NCI-H1930 (cell line): Measurements from ENCODE around the gene MCF2L2.

Source experiments
- DNase-seq, 2 experiments: peaks; one replicate each; lab custom pipeline; 2025; lab: John Stamatoyannopoulos, UW

The MCF2L2 gene

DNA sequence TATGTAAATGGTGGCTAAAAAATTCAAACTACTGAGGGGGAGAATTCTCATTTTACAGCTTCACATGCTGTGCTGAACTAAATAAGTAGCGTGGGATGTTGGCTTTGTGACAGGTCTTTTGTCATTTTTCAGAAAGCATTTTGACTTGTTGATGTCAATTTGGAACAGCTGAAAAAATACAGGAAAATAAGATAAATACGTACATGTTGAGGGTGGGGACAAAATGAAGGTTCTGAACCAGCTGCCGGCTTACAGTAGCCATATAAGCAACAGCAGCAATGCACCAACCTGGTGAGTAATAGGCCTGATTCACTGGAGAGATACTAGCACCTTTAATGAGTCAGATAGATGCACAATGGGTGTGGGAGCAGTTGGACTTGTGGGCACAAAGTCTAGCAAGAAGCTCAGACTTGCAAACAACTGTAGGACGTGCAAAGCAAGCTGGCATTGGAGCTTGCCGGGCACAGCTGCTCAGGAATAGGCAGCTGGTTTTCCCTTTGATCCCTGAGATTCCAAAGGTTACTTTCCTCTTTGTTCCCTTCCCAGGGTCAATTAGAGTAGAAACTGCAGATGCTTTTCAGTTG lies 162.5 kb downstream of the MCF2L2 start:
- DNase-seq = no peak

DNA sequence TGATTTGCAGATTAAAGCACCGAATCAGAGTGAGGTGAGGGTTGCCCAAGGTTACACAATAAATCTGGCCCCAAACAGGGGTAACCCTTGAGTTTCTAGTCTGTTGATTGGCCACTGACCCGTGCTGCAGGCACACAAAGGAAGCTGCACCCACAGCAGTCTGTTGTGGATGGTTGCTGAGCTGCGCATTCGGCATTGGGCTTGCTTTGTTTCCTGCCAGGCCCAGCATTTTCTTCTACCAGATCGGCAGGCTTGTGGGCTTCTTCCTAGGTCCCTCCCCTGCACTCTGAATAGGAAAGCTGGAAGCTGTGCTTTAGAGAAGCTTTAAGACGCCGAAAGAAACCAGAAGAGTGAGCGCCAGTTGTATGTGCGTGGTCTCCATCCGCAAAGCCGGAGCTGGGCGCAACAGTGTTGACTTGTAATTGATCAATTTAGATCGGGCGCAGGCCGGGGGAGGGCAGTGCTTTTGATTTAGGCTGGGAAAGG lies 163.2 kb downstream of the MCF2L2 start:
- DNase-seq = no peak

DNA sequence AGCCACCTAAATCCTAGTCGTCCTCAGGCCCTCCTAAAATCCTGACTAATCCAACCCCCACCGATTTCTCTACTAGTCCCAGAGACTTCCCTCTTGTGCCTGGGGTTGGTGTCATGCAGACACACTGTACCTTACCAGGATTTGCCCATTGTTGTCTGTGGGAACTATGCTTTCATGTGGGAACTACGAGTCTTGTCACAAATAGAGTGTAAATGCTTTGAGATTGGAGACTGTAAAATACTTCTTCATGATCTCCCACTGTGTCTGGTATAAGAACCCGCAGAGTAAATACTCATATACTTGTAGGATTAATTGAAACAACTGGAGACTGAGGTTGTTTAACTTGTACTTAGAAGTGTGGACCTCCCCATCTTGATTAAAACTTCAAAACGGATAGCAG lies 164.2 kb downstream of the MCF2L2 start:
- DNase-seq = no peak

DNA sequence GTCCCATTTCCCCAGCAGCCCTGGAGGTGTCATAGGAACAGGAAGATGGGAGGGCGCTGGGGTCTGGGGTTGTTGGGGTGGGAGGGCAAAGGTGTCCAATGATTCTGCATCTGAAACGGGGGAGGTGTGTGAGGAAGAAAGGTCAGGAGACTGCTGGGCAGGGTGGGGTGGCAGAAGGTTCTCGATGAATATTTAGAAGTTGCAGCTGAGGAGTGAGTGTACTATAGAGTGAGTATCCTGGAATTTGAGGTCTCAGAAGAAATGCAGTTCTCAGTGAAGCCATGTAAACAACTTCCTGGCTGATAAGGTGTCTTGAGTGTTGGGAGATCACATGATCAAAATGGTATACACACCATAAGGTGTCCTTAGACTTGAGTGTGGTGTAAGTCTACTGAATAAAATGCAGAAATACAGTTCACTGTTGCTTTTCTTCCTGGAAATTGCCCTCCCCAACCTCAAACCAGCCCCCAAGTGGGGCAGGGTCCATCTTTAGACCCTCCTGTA lies 165.5 kb downstream of the MCF2L2 start:
- no peak for DNase-seq

DNA sequence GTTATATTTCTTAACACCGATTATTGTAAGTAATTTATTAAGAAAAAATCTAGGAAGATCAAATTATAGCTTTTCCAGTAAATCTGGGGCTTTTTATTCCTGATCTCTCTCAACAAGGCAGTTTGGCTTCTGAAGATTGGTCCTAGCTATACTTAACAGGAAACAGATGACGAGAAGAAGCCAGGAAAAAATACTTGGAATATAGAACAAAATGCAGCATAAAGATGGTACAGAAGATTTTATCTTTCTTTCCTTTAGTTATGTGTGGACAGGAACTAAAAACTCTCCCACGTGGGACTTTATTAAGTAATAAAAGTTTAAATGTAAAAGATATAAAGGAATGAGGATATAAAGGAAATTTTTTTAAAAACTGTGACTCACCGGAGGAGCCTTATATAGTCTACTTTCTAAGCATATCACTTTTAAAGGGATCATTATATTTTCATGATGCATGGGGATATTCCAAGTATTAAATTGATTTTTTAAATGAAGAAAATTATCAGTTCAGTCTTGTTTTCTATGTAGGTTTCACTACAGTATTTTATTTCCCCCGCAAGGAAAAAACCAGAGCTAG lies 167.2 kb downstream of the MCF2L2 start:
- no peak for DNase-seq

DNA sequence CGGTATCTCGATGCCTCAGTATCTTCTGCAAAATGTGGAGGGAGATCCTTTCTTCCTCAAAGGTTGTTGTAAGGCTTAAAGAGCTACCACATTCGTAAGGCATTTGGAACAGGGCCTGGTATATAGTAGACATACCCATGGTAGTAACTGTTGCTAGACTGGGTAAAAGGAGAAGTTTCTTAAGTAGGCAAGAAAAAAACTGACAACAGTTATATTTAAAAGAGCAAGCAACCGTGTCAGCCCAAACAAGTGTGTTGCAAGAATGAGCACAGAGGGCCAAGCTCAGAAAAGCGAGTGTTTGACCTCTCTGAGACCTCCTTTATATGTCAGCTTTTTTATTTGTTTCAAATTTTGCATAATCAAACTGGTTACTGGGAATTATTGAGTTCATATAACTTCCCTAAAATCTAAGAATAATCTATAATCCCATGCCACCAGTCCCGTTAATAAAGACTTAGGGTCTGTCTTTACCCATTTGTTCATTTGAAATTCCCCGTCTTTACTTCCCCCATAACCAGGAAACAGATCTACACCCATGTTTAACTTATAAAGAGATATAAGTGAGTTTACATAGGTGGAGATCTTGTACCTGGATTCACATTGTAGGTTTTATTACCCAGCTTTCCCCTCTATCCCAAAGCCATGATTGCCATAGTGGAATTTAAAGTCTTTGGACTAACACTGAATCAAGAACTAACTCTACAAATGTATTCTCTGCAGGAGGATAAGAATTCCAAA lies 168.1 kb downstream of the MCF2L2 start:
- DNase-seq = no peak

DNA sequence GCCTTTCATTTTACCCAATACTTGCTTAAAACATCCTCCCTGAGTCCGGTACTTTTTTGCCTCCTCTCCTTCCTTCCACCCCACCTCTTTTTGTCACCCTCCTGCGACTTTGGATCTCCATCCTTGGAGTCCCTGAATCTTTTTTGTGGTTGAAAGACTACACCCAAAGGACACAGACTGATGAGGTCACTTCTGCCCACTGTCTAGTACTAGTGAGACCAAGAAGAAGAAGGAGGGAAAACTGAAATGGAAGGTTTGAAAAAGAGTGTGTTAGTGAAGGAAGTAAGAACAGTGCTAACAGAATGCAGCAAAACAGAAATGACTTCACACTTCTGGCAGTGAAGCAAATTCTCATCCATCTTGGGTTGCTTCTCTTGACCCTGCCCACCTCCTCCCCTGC lies 168.8 kb downstream of the MCF2L2 start:
- DNase-seq = no peak

DNA sequence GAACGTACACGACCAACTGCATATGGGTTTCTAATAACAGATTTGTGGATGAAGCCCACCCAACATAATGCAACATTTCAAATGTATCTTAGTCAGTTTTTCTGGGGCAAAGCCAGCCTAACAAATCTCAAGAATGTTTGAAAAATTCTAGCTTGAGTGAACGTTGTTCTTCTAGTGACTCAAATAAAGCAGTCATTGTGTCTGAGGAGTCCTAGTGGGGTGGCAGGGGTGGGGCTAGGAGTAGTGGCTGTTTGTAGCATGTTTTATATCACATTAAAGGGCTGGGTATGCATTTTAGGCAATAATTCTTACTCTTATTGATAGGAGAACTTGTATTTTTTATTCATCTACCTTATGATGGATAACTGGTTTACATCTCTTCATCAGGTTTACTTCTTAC lies 169.3 kb downstream of the MCF2L2 start:
- no peak for DNase-seq

DNA sequence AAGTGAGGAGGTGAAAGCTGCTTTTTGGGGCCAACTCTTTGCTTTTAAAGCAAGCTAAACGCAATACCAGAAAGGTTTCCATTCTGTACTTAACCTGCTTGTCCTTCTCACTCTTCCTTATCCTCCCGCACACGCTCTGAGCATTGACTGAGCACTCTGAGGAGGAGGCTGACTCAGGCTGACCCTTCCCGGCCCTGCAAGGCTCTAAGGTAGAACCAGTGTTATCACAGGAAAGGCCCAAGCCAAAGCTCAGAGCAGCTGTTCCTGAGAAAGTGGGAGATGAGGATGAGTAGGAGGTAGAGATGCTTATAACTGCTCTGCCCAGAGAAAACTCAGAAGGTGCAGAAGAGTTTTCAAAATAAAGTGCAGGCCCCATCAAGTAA lies 173.1 kb downstream of the MCF2L2 start:
- DNase-seq = no peak

DNA sequence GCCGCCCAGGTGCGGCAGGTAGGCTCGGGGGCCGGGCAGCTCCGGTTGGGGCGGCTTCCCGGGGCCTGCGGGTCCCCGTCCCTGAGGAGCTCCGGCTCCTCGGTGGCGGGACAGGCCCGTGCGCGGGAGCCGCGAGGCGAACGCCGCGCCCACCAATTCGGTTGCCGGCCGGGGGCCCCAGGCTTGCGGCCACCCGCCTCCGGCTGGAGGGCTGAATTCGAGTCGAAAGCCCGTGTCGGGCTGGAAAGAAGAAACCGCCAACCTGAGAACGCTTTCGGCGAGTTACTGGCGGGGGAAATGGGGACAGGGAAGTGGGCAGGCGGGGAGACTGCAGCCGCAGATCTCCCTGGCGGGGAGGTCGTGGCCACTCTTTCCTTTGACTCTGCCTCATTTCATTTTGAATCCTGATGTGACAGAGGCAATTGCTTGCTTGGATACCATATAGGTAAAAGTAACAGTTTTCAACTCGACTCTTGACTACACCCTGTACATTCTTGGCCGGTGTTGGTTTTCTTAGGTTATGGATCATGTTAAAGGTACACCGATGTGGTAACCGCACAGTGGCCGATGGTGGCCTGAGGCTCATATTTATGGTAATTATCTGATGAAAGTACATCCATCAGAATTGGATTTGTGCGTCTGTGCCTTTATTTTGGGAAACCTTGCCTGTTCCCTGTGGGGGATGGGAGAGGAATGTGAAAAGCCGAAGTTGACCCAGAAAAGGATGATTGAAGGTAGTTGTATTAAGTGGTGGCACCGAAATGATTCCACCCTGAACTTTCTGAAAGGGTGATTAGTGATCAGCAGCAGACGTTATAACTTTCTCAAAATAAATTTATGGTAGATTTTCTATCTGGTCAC lies 173.7 kb downstream of the MCF2L2 start:
- no peak for DNase-seq

DNA sequence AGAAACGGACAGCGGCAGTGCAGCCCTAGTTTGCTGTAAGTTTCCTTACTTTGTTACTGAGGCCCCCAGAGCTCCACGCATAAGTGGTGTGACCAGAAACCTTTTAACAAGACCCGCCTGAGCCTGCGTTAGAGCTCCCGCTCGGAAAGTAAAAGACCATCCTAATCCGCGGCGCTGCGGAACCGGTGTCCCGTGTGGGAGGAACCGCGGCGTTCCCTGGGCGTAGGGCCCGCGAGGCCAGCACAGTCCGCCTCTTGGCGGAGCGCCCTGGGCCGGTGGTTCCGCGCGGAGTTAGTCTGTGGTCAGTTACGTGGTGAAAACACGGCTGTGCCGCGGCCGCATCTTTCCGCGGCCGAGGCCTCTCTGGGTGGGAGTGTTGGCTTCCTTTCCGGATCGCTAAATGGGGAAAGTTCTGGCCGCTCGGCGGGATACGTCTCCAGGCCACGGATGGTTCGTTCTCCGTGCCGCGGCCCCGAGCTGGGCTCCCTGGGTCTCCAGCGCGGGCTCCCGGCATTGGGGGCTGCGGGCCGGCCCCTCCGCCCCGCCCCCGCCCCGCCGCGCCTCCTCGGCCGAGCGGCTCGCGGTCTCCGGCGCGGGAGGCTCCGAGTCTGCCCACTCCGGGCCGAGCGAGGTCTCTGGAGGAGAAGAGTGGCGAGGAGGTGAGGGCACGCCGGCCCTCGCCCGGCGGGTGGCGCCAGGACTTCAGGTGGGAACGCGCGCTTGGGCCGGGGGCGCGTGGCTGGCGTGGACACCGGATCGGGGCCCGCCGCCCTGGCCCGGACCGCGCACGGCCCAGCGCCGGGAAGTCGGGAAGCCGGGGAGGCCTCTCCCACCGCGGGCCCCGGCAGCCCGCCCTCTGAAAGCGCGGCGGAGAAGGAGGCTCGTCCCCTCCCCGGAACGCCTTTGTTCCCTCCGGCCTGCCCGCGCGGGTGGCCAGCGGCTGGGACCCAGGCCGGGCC lies 174.6 kb downstream of the MCF2L2 start:
- peak; percentile 6 to 43 for DNase-seq

DNA sequence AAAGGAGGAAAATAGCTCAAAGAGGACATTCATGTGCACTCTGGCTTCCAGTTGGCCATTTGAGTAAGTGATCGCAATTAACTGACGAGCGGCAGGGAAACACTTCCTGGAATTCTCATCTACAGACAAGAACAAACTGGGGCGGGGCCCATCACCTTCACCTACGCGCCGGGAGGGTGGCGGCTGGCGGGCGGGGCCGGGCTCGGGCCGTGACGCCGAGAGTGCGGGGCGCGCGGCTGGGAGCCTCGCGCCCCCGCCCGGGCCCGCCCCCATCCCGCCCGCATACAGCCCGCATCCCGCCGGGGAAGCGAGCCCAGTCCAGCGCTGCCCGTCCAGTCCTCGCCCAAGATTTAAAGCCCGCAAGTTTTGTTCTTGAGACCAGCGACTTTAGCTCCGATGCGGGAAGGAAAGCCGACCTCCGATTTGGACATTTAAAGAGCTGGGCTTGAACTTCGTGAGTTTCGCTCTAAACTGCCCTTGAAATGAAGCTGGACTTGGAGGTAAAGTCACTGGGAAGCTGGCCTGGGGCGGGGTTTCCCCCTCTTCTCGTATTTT lies 175.4 kb downstream of the MCF2L2 start, which contains the start of gene B3GNT5:
TSS of gene B3GNT5 (plus strand) at position 281 of the 555 bp plus-strand sequence. CDS start 16,546 bp downstream, outside the sequence.
- DNase-seq = peak in 1 of 2 experiments; percentile 13

DNA sequence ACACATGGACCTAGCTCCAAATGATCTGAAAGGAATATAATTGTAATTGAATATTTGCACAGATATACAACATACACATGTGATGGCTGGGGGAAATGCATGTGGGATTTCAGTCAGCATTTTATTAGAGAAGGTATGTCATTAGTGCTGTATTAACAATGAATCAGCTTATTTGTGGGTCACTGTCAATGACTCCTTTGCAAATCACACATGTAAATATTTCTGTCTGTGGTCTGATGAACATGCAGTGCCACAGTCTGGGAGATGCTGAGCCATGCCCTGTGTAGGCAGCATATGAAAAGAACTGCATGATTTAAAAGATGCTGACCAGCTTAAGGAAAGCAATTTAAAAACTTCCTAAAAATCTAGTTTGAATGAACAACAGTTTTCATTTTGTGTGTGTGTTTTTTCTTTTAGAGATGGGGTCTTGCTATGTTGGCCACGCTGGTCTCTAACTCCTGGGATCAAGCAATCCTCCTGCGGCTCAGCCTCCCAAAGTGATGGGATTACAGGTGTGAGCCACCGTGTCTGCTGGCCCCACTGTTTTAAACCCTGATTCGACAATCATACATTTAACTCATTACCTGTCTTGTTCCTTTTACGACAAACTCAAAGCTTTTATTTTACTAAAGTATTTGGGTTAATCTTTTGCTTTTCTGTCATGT lies 176.2 kb downstream of the MCF2L2 start:
- no peak for DNase-seq

DNA sequence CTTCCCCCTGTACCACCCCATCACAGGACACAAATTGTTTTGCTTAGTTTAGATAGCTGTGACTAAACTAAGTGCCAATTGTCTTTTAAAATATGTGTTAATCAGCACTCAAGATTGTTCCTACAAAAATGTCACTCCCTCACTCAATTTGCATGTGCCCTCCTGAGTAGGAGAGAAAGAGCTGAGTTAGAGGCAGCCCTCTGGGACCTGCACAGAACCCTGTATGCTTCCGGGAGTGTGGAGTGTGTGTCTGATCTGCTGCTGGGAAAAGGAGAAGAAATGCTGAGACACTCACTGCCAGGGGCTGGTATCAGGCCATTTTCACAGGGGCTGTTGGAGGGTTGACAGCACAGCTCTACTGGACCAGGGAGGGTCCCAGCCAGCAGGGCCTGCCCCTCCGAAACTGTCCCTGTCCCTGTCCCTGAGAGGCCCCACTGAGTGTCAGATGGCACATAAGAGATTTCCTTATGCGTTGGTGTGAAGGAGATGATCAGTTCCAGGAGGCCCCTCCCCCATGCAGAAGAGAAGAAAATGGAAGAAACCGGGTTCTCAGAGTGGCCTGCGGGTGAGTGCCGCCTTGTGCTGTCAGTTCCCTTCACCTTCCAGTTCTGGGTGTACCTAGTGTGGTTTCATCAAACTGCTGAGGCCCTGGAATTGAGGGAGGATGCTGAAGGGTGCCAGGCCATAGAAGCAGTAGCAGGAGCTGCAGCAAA lies 179.3 kb downstream of the MCF2L2 start:
- no peak for DNase-seq

DNA sequence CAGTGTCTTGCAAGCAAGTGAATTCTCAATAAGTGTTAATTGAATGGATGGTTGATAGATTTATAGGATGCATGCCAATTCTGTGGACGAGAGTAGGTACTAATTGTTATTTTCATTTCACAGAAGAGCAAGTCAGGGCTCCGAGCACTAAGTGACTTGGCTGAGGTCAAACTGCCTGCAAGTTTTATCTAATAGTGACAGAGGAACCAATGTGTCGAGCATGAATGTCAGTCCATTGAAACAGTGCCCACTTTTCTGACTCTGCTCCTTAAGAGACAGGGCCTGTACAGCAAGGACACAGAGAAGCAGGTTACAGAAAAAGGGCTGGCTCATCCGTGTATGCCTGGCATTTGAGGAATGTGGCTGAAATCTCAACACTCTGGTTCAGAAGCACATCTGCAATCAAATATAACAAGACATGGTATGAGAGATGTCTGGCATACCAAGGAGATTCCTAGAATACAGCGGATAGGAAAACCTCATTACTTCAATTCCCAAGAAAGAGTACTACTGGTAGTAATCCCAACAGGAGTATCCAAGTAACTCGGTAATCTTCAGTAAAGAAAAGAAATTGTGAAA lies 181.3 kb downstream of the MCF2L2 start:
- DNase-seq = no peak

DNA sequence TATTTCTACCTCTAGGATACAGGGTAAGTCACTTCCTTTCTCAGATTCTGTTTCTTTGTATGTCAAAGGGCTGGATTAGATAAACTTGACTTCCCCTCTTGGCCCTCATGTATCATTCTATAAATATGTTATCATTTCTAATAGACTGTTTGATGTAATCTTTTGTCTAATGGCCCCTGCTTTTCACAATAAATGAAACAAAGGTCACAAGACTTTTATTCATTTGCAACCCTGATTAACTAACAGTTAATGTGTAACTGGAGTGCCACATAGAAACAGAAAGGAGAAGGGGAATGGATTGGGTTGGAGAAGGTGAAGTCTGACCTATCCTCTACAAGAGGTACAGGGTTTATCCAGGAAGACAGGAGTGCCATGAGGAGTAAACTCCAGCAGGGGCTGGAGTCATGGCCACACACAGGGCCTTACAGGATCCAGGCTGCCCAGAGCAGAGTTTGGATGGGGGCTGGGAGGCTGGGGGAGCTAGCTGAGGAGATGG lies 183.4 kb downstream of the MCF2L2 start:
- DNase-seq = no peak

DNA sequence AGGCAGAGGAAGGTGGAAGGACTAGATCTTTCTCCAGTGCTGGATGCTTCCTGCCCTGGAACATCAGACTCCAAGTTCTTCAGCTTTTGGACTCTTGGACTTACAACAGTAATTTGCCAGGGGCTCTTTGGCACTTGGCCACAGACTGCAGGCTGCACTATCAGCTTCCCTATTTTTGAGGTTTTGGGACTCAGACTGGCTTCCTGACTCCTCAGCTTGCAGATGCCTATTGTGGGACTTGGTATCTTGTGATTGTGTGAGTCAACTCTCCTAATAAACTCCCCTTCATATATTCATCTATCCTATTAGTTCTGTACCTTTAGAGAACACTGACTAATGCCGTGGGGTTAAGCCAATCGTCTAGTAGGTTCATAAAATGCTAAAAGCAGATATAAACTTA lies 184.2 kb downstream of the MCF2L2 start:
- no peak for DNase-seq

DNA sequence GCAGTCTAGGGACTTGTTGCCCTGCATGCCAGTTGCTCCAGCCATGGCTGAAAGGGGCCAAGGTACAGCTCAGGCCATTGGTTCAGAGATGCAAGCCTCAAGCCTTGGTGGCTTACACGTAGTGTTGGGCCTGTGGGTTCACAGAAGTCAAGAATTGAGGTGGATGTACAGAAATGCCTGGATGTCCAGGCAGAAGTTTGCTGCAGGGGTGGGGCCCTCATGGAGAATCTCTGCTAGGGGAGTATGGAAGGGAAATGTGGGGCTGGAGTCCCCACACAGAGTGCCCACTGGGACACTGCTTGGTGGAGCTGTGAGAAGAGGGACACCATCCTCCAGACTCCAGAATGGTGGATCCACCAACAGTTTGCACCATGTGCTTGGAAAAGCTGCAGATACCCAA lies 186.0 kb downstream of the MCF2L2 start:
- DNase-seq = no peak

DNA sequence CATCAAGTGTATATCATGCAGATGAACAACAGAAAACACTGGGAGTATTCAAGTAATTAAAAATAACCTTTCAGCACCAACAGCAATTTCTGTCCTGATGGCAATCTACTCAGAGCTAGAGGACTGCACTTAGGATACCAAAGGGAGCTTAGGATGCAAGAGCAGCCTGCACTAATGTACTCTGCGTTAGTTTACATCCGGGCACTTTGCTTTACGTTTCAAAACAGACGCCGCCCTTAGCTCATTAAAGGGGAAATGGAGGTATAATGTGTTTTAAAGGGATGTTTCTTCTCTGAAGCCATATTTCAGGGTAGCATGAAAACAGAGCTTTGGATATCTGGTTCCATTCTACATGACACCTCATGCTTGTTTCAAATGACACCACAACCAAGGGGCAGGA lies 189.4 kb downstream of the MCF2L2 start:
- DNase-seq = no peak
